Ishikawa (cell line): Measurements from ENCODE around the gene LDB3.

Experiments
- EP300 ChIP-seq: IDR thresholded peaks from 2 replicates; pipeline ENCODE4 v1.6.1; 2012; ENCODE audit warnings: borderline replicate concordance
- FOXM1 ChIP-seq: IDR thresholded peaks from 2 replicates; pipeline ENCODE4 v1.6.1; 2012; ENCODE audit warnings: low read depth, borderline replicate concordance
- REST ChIP-seq: IDR thresholded peaks from 2 replicates; pipeline ENCODE4 v1.6.1; 2012; ENCODE audit warnings: low read depth, mild to moderate bottlenecking
- TAF1 ChIP-seq: IDR thresholded peaks from 2 replicates; pipeline ENCODE4 v1.6.1; 2012; ENCODE audit warnings: low read depth, mild to moderate bottlenecking
- ZBTB7A ChIP-seq: IDR thresholded peaks from 2 replicates; pipeline ENCODE4 v1.6.1; 2012; ENCODE audit warnings: low read depth

GRCh38 chr10:86667421-86668181 is 710 bp upstream of the LDB3 start:
- TF ChIP-seq EP300 = no peak
- TF ChIP-seq ZBTB7A = no peak
- no peak for TF ChIP-seq REST
- TF ChIP-seq TAF1 = no peak
- no peak for TF ChIP-seq FOXM1
